Testis (tissue), 3 donors: Measurements from ENCODE around the gene POU6F2. TPM values are rescaled to one million over a fixed set of nuclear protein-coding genes. Genes with fewer than 3 reads are reported as not detected.

Source experiments
- DNase-seq: peaks from one replicate; pipeline ENCODE4 v3.0.0-alpha.2; 2019
- H3K27ac ChIP-seq, 2 donors: fragments of 200-600 bp; sonication (generic); one replicate each; pipeline ENCODE4 v1.5.1; 2019
- H3K27me3 ChIP-seq: fragments of 200-600 bp; sonication (generic); one replicate; pipeline ENCODE4 v1.5.1; 2019
- H3K36me3 ChIP-seq: fragments of 200-600 bp; sonication (generic); one replicate; pipeline ENCODE4 v1.5.1; 2017; ENCODE audit warnings: low read depth; ENCODE audit errors: missing control alignments
- H3K4me1 ChIP-seq: fragments of 200-600 bp; sonication (generic); one replicate; pipeline ENCODE4 v1.5.1; 2019
- H3K4me3 ChIP-seq, 2 donors: fragments of 200-600 bp; sonication (generic); one replicate each; pipeline ENCODE4 v1.5.1; 2017 to 2019
- H3K9me3 ChIP-seq: fragments of 200-600 bp; sonication (generic); one replicate; pipeline ENCODE4 v1.5.1; 2017
- POLR2A ChIP-seq: fragments of 450-650 bp; IDR thresholded peaks from one replicate; pipeline ENCODE4 v1.6.1; 2017; ENCODE audit warnings: antibody characterized with exemption, mild to moderate bottlenecking, moderate library complexity
- WGBS, 2 donors: methylation state at CpG; one replicate each; pipeline ENCODE4 v1.1.5; 2018; 5-methylcytosine and 5-hydroxymethylcytosine counted together
- intact Hi-C: fragments of 100-400 bp; cut with DNase I; formaldehyde crosslinking; loops from one replicate; pipeline ENCODE4 v1.15.1; 2023; ENCODE audit warnings: low total_unique reads
- polyA plus RNA-seq: library from polyadenylated mRNA; stranded (reverse); fragments of 350-450 nt; fragmentation: Illumina TruSeq; extraction: RNeasy Lipid Tissue Mini Kit (QIAGEN cat#74804); gene quantifications from one replicate; pipeline ENCODE4 v1.2.3, GENCODE V29; 2014; ENCODE audit warnings: low read depth, low replicate concordance; ENCODE audit not compliant: insufficient read depth
- total RNA-seq, 2 donors: library from RNA; depleted of rRNA; stranded (reverse); fragments of >200 nt; gene quantifications; one replicate each; pipeline ENCODE4 v1.2.3, GENCODE V29; 2016
- TF ChIP-seq, protein P1 (sequence below), 3 experiments: fragments of 450-650 bp in 2 of 3; fragments of 200-600 bp in 1 of 3; sonication (generic) in 1 of 3; IDR thresholded peaks; one replicate each; pipeline ENCODE4 v1.5.1; 2016 to 2019; ENCODE audit warnings: antibody characterized with exemption in 3 of 3, mild to moderate bottlenecking in 2 of 3, moderate library complexity in 1 of 3

The POU6F2 gene
- total and polyA plus RNA-seq, 3 donors from 2014 or later = 1.3 to 3.4 (median 1.7) TPM

DNA sequence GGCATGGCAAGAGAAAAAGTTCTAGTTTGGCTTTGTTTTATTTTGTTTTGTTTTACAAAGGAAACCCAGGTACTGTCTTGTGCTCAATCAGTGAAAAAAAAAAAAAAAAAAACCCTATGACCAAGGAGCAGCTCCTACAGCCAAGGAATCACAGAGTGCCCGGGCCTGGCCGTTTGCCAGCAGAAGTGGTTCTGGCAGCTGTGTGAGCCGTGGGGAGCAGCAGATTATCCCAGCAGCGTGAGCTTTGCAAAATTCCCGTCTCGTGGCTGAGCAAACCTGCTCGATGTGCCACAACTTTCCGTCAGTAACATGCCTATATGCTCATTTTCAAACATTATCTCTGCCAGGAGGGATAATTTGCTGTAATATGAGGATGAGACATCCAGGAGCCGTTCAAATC, 293.7 kb downstream of the POU6F2 start:
- intact Hi-C loops = no loop called here
- peak; percentile 66 for DNase-seq
- no peaks in the 10 kb centered on the region for H3K9me3 ChIP-seq
- H3K4me3 ChIP-seq = no peak overlapping the region
- H3K27me3 ChIP-seq = no peaks in the 10 kb centered on the region
- H3K4me1 ChIP-seq = no peaks in the 10 kb centered on the region
- H3K27ac ChIP-seq = no peak overlapping the region
- 35 to 38% methylated on average over 9 of the region's 9 CpGs for WGBS, 2 donors
- no peak for TF ChIP-seq POLR2A
- TF ChIP-seq, protein P1, sequence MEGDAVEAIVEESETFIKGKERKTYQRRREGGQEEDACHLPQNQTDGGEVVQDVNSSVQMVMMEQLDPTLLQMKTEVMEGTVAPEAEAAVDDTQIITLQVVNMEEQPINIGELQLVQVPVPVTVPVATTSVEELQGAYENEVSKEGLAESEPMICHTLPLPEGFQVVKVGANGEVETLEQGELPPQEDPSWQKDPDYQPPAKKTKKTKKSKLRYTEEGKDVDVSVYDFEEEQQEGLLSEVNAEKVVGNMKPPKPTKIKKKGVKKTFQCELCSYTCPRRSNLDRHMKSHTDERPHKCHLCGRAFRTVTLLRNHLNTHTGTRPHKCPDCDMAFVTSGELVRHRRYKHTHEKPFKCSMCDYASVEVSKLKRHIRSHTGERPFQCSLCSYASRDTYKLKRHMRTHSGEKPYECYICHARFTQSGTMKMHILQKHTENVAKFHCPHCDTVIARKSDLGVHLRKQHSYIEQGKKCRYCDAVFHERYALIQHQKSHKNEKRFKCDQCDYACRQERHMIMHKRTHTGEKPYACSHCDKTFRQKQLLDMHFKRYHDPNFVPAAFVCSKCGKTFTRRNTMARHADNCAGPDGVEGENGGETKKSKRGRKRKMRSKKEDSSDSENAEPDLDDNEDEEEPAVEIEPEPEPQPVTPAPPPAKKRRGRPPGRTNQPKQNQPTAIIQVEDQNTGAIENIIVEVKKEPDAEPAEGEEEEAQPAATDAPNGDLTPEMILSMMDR (IDR thresholded peaks at IDR 0.05) = no peak
- no peaks in the 10 kb centered on the region for H3K36me3 ChIP-seq

DNA sequence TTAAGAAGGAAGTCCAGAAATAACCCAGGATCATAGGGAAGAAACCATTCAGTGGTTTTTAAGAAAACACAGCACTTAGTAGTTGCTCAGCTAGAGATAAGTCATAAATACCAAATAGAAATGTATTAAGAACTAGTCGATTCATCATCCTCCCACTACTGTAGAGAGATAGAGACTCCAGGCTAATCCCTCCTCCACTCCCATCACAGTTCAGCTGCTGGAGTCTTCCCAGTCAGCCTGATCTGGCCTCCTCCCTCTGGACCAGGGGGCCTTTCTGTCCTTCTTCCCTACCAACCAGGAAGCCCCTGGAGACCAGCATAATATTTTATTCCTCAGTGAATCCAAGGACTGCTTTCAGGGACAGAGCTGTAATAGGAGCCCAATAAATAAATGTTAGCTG, 294.4 kb downstream of the POU6F2 start:
- 23 to 33% methylated on average over 1 of the region's 1 CpG for WGBS, 2 donors
- Histone ChIP-seq H3K27ac (no peak overlapping the region), H3K27me3 (no peaks in the 10 kb centered on the region), H3K4me1 (no peaks in the 10 kb centered on the region), H3K9me3 (no peaks in the 10 kb centered on the region), H3K4me3 (no peak overlapping the region), H3K36me3 (no peaks in the 10 kb centered on the region)
- TF ChIP-seq, protein P1 (IDR thresholded peaks at IDR 0.05) = no peak
- no peak for TF ChIP-seq POLR2A
- DNase-seq = no peak
- intact Hi-C loops = no loop called here

DNA sequence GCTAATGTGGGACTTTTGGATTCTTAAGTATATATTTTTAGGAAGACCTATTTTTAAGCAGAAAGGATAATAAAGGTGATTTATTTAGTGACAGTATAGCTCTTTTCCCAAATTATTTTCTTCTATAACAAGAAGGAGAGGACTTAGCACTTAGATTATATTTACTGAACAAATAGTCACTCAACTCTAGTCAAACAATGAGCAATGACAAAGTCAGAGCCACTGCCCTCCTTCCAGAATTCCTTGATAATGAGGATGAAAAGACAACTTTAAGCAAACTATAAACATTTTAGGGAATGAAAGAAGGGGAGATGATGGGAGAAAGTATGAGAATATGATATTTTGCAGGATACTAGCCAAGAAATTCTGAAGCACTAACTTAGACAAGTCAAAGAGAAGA, 295.0 kb downstream of the POU6F2 start:
- H3K36me3 ChIP-seq = no peaks in the 10 kb centered on the region
- TF ChIP-seq, protein P1 (IDR thresholded peaks at IDR 0.05) = no peak
- TF ChIP-seq POLR2A = no peak
- no peak overlapping the region for H3K27ac ChIP-seq
- H3K9me3 ChIP-seq = no peaks in the 10 kb centered on the region
- intact Hi-C loops = no loop called here
- no peak overlapping the region for H3K4me3 ChIP-seq
- no peaks in the 10 kb centered on the region for H3K4me1 ChIP-seq
- no peak for DNase-seq
- H3K27me3 ChIP-seq = no peaks in the 10 kb centered on the region

DNA sequence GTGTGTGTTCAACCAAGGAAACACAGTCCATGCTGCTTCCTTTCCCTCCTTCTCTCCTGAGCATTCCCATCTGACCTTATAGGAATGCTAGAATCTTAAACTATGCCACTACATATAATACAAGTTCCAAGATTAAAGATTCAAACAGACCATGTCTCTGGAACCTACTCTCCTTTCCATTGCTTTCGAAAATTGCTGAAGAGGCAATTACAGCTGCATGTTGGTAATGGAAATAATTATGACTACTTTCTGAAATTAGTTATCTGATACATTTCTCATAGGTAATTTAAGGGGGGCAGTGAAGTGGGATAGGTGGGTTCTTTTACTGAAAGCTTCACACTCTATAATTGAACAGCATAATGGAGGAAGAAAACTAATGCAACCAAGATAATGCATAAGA, 302.6 kb downstream of the POU6F2 start:
- no peaks in the 10 kb centered on the region for H3K36me3 ChIP-seq
- intact Hi-C loops = no loop called here
- TF ChIP-seq POLR2A = no peak
- TF ChIP-seq, protein P1 (IDR thresholded peaks at IDR 0.05) = no peak
- WGBS, 2 donors = 2 to 4% methylated on average over 1 of the region's 1 CpG
- H3K4me1 ChIP-seq = no peaks in the 10 kb centered on the region
- no peak overlapping the region for H3K27ac ChIP-seq
- no peaks in the 10 kb centered on the region for H3K27me3 ChIP-seq
- no peak overlapping the region for H3K4me3 ChIP-seq
- no peak for DNase-seq
- no peaks in the 10 kb centered on the region for H3K9me3 ChIP-seq

DNA sequence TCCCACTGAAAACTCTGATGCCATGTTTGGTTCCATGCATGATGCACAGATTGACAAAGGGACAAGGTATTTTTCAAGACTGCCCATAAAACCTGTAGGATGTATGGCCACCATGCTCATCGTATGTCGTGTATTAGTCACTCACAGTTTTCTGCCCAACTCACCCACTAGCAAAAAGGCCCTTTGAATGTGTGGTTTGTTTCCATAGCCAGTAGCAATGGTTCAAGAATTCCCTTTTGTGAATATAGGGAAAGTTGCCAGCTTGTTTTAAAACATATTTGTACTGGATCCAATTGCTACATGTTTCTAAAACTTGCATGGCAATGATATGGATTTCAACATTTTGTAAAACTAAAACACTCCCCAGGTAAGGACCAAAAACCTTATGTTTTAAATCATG, 307.5 kb downstream of the POU6F2 start:
- Histone ChIP-seq H3K4me3 (no peak overlapping the region), H3K27ac (no peak overlapping the region), H3K27me3 (no peaks in the 10 kb centered on the region), H3K36me3 (no peaks in the 10 kb centered on the region), H3K9me3 (no peaks in the 10 kb centered on the region), H3K4me1 (no peaks in the 10 kb centered on the region)
- 45 to 47% methylated on average over 2 of the region's 2 CpGs for WGBS, 2 donors
- intact Hi-C loops = no loop called here
- no peak for TF ChIP-seq POLR2A
- TF ChIP-seq, protein P1 (IDR thresholded peaks at IDR 0.05) = no peak
- no peak for DNase-seq
